ENCODE data around the gene AADACL3.
"Not testable (repeated sequence)": the region's sequence is repeated elsewhere in the genome, so short reads cannot be mapped to it uniquely, and the experiment has no call there.

AADACL3 gene

GRCh38 chr1:12715896-12716437, at the start of gene AADACL3:
AADACL3 (plus strand) TSS chr1:12716110; CDS start chr1:12716177, 67 bp downstream.
- no peak for DNase-seq (ENCODE audit: low read depth in 2 of 2)

GRCh38 chr1:12666141-12666735, 49.7 kb upstream of the AADACL3 start:
- DNase-seq (ENCODE audit: low read depth in 2 of 2): no peak

- DNase-seq (ENCODE audit: low read depth in 2 of 2): no peak
Observed at GRCh38 chr1:12669529-12670068, 46.3 kb upstream of the AADACL3 start.

- no peak for DNase-seq (ENCODE audit: low read depth in 2 of 2)
Observed at GRCh38 chr1:12674358-12674757, 41.6 kb upstream of the AADACL3 start.

- not testable (repeated sequence) for DNase-seq (ENCODE audit: low read depth in 2 of 2)
Observed at GRCh38 chr1:12676122-12676521, 39.8 kb upstream of the AADACL3 start.

GRCh38 chr1:12677565-12677964, 38.3 kb upstream of the AADACL3 start:
- no peak for DNase-seq (ENCODE audit: low read depth in 2 of 2)

- DNase-seq (ENCODE audit: low read depth in 2 of 2): no peak
Observed at GRCh38 chr1:12678350-12678749, 37.6 kb upstream of the AADACL3 start.

- no peak for DNase-seq (ENCODE audit: low read depth in 2 of 2)
Observed at GRCh38 chr1:12678820-12679219, 37.1 kb upstream of the AADACL3 start.

GRCh38 chr1:12690156-12690555, 25.8 kb upstream of the AADACL3 start:
- DNase-seq (ENCODE audit: low read depth in 2 of 2): no peak

- no peak for DNase-seq (ENCODE audit: low read depth in 2 of 2)
Observed at GRCh38 chr1:12692967-12693782, 22.7 kb upstream of the AADACL3 start.

GRCh38 chr1:12696658-12697057, 19.3 kb upstream of the AADACL3 start:
- DNase-seq (ENCODE audit: low read depth in 2 of 2): no peak

GRCh38 chr1:12697397-12697796, 18.5 kb upstream of the AADACL3 start:
- DNase-seq (ENCODE audit: low read depth in 2 of 2): no peak

GRCh38 chr1:12703821-12704451, 12.0 kb upstream of the AADACL3 start:
- no peak for DNase-seq (ENCODE audit: low read depth in 2 of 2)

- no peak for DNase-seq (ENCODE audit: low read depth in 2 of 2)
Observed at GRCh38 chr1:12706061-12706460, 9.8 kb upstream of the AADACL3 start.

GRCh38 chr1:12708396-12709090, 7.4 kb upstream of the AADACL3 start:
- no peak for DNase-seq (ENCODE audit: low read depth in 2 of 2)

- no peak for DNase-seq (ENCODE audit: low read depth in 2 of 2)
Observed at GRCh38 chr1:12709091-12709491, 6.8 kb upstream of the AADACL3 start.

GRCh38 chr1:12709696-12710095, 6.2 kb upstream of the AADACL3 start:
- no peak for DNase-seq (ENCODE audit: low read depth in 2 of 2)

GRCh38 chr1:12711536-12711935, 4.4 kb upstream of the AADACL3 start:
- no peak for DNase-seq (ENCODE audit: low read depth in 2 of 2)

GRCh38 chr1:12712076-12712475, 3.8 kb upstream of the AADACL3 start:
- no peak for DNase-seq (ENCODE audit: low read depth in 2 of 2)

- no peak for DNase-seq (ENCODE audit: low read depth in 2 of 2)
Observed at GRCh38 chr1:12712929-12713328, 3.0 kb upstream of the AADACL3 start.

- DNase-seq (ENCODE audit: low read depth in 2 of 2): not testable (repeated sequence)
Observed at GRCh38 chr1:12713651-12714050, 2.3 kb upstream of the AADACL3 start.
